Stimulated activated CD4-positive, alpha-beta T cell treated with anti-CD3 and anti-CD28 coated beads, Interleukin-2, amount 100 ng/mL, for 48 hours (primary cell): ENCODE results near the gene DNAH6.
"Not testable (repeated sequence)": the region's sequence is repeated elsewhere in the genome, so short reads cannot be mapped to it uniquely, and the experiment has no call there.

Source experiments
- DNase-seq, 2 donors: peaks; one replicate each; pipeline ENCODE4 v3.0.0-alpha.2; 2020

DNAH6 gene

GRCh38 chr2:84847326-84848050, 331.2 kb downstream of the DNAH6 start:
- no peak for DNase-seq

GRCh38 chr2:84849271-84849952, 333.1 kb downstream of the DNAH6 start:
- DNase-seq, result peak in 1 of 2 donors; percentile 35

- DNase-seq, result no peak
Measured at GRCh38 chr2:84850471-84850870, 334.2 kb downstream of the DNAH6 start.

- DNase-seq, result no peak
Measured at GRCh38 chr2:84851876-84852275, 335.6 kb downstream of the DNAH6 start.

- no peak for DNase-seq
Measured at GRCh38 chr2:84854850-84855249, 338.6 kb downstream of the DNAH6 start.

GRCh38 chr2:84855731-84856130, 339.4 kb downstream of the DNAH6 start:
- DNase-seq, result no peak

- no peak for DNase-seq
Measured at GRCh38 chr2:84856787-84857186, 340.5 kb downstream of the DNAH6 start.

- DNase-seq, result no peak
Measured at GRCh38 chr2:84857566-84857965, 341.3 kb downstream of the DNAH6 start.

GRCh38 chr2:84858123-84858522, 341.8 kb downstream of the DNAH6 start:
- no peak for DNase-seq

GRCh38 chr2:84858937-84859336, 342.6 kb downstream of the DNAH6 start:
- no peak for DNase-seq

GRCh38 chr2:84861539-84861938, 345.2 kb downstream of the DNAH6 start:
- DNase-seq, result no peak

GRCh38 chr2:84862006-84862405, 345.7 kb downstream of the DNAH6 start:
- DNase-seq, result no peak

GRCh38 chr2:84865181-84865783, 349.0 kb downstream of the DNAH6 start:
- no peak for DNase-seq

- no peak for DNase-seq
Measured at GRCh38 chr2:84866122-84866521, 349.8 kb downstream of the DNAH6 start.

GRCh38 chr2:84868327-84868726, 352.0 kb downstream of the DNAH6 start:
- not testable (repeated sequence) for DNase-seq
